Activated T-cell treated with anti-CD3 and anti-CD28 coated beads, Interleukin-2, amount 50 U/mL, for 24 hours (primary cell): ENCODE data around the gene SPACA4.

ENCODE experiments used
- DNase-seq: peaks from one replicate; pipeline ENCODE4 v3.0.0-alpha.2; 2020
- H3K27ac Mint-ChIP-seq: 2 replicates; pipeline ENCODE4 v1.8.0; 2020; ENCODE audit warnings: mild to moderate bottlenecking, mixed read lengths
- H3K27me3 Mint-ChIP-seq: 2 replicates; pipeline ENCODE4 v1.8.0; 2020; ENCODE audit warnings: mixed read lengths
- H3K36me3 Mint-ChIP-seq: 2 replicates; pipeline ENCODE4 v1.8.0; 2020; ENCODE audit warnings: low read depth, mixed read lengths
- H3K4me1 Mint-ChIP-seq: 2 replicates; pipeline ENCODE4 v1.8.0; 2020; ENCODE audit warnings: low read depth, mixed read lengths
- H3K4me3 Mint-ChIP-seq: 2 replicates; pipeline ENCODE4 v1.8.0; 2020; ENCODE audit warnings: mild to moderate bottlenecking, moderate library complexity, mixed read lengths
- H3K9me3 Mint-ChIP-seq: 2 replicates; pipeline ENCODE4 v1.8.0; 2020; ENCODE audit warnings: mixed read lengths

SPACA4 gene

DNA sequence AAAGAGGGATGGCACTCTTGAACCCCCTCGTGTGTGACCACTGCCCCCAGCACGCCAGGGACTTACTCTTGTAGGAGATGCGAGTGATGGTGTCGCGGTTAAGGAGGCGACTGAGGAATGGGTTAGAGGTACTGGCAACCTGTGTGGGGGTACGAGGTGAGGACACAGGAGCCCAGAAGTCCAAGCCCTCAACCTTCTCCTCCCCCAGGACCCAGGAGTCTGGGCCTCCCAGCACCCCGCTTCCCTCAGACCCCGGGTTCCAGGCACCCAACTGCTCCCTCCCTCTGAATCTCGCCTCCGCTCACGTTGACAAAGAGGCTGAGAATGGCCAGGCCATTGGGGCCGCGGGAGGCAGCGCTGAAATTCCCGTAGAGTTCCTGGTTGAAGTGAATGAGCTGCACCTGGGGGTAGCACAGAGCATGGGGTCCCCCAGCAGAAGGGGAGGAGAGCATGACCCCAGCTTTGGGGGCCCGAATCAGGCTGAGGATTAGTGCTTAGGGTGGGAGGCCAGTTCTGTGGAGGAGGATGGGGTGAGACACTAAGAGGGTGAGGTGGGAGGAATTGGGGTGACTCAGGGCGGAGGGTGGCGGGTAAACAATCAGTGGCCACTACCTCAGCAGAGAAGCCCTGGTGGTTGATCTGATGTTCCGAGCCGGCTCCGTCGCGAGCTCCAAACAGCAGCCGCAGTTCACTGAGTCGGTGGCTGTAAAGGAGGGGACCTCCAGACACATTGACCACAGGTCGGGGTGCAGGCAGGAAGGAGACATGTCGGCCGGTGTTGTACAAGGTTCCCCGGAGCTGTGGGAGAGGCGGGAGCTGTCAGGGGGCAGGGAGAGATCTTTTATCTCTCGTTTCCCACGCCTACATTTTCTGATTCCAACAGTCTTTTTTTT is 33.2 kb downstream of the SPACA4 start:
- no peaks in the 10 kb centered on the region for H3K9me3 Mint-ChIP-seq
- H3K4me3 Mint-ChIP-seq: peak overlapping the region; percentile 75
- no peaks in the 10 kb centered on the region for H3K36me3 Mint-ChIP-seq
- peaks cover 47% of the 10 kb centered on the region for H3K4me1 Mint-ChIP-seq
- no peak for DNase-seq
- peak overlapping the region; percentile 57 for H3K27ac Mint-ChIP-seq
- H3K27me3 Mint-ChIP-seq: no peaks in the 10 kb centered on the region

DNA sequence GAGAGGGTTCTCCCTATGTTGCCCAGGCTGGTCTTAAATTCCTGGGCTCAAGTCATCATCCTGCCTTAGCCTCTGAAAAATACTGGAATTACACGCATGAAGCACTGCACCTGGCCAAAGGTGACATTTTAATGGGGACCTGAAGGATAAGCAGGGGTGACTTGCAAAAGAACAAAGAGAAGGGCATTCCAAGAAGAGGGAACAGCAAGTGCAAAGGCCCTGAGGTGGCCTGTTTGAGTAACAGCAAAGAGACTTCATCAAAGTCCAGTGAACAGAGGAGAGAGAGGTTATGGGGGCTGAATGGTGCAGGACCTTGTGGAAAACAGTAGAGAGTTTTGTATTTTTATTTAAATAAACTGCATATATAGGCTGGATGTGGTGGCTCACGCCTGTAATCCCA is 35.3 kb downstream of the SPACA4 start:
- H3K9me3 Mint-ChIP-seq: no peaks in the 10 kb centered on the region
- H3K27me3 Mint-ChIP-seq: no peaks in the 10 kb centered on the region
- no peak for DNase-seq
- no peaks in the 10 kb centered on the region for H3K36me3 Mint-ChIP-seq
- peaks cover 49% of the 10 kb centered on the region for H3K4me1 Mint-ChIP-seq
- H3K4me3 Mint-ChIP-seq: no peak overlapping the region
- H3K27ac Mint-ChIP-seq: no peak overlapping the region

DNA sequence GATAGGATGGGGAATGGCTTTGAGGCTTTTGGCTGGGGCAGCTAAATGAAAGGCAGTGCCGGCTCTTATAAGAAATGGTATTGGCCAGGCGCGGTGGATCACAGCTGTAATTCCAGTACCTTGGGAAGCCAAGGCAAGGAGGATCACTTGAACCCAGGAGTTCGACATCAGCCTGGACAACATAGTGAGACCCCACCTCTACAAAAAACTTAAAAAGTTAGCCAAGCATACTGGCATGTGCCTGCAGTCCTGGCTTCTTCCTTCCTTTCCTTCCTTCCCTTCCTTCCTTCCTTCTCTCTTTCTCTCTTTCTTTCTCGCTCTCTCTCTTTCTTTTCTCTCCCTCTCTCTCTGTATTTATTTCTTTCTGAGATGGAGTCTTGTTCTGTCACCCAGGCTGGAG is 36.3 kb downstream of the SPACA4 start:
- peaks cover 48% of the 10 kb centered on the region for H3K4me1 Mint-ChIP-seq
- no peak for DNase-seq
- no peaks in the 10 kb centered on the region for H3K36me3 Mint-ChIP-seq
- H3K4me3 Mint-ChIP-seq: no peak overlapping the region
- H3K27ac Mint-ChIP-seq: no peak overlapping the region
- no peaks in the 10 kb centered on the region for H3K27me3 Mint-ChIP-seq
- no peaks in the 10 kb centered on the region for H3K9me3 Mint-ChIP-seq

DNA sequence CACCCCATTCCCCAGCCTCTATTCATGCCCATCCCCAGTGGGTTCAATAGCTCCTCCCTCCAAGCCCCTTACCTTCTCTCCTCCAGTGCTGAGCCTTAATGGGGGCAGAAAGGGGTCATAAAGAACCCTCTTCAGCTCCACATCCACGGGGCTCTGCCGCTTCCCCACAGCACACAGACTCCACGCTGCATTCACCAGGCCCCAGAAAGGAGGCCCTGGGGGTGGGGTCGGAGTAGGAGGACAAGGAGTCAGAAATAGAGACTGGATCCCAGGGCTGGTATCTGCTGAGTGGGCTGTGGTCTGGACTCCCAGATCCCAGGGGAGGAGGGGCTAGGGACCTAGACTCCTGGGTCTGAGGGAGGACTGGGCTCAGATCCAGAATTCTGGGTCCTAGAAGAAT is 37.8 kb downstream of the SPACA4 start:
- H3K27me3 Mint-ChIP-seq: no peaks in the 10 kb centered on the region
- peaks cover 43% of the 10 kb centered on the region for H3K4me1 Mint-ChIP-seq
- peak overlapping the region; percentile 79 for H3K4me3 Mint-ChIP-seq
- no peak for DNase-seq
- no peaks in the 10 kb centered on the region for H3K9me3 Mint-ChIP-seq
- H3K27ac Mint-ChIP-seq: no peak overlapping the region
- no peaks in the 10 kb centered on the region for H3K36me3 Mint-ChIP-seq

DNA sequence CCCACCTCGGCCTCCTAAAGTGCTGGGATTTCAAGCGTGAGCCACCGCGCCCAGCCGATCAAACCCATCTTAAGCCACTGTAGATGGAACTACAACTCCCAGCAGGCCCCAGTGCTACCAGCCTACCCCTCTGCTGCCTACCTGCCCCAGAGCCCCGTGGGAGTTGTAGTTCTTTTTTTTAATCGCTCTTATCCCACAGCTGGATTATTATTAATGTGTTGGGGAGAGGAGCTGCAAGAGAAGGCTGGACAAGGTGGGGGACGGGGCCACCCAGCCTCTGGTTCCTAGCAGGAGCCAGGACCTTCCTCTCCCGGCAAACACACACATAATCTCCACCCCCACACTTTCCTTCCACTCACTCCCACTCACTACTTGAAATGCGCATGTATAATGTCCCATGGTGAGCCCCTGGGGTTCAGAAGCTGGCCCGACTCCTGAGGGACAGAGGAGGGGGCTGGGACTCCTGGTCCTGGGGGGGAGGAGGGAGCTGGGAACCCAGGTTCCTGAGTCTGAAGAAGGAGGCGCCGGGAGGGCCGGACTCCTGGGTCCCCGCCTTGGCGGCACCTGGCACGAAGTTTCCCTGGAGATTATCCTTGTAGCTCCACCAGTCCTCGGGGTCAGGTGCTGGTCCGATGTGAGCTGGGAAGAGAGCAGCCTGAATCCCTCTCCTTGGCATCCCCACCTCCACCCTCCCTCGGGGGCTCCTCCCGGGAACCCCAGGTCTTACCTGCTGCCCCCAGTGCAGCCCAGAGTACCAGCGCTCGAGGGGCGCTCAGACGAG is 38.5 kb downstream of the SPACA4 start:
- Mint-ChIP-seq H3K9me3 (no peaks in the 10 kb centered on the region), H3K27me3 (no peaks in the 10 kb centered on the region), H3K4me1 (peaks cover 42% of the 10 kb centered on the region), H3K27ac (peak overlapping the region; percentile 89), H3K36me3 (no peaks in the 10 kb centered on the region), H3K4me3 (peak overlapping the region; percentile 79)
- peak; percentile 81 for DNase-seq

DNA sequence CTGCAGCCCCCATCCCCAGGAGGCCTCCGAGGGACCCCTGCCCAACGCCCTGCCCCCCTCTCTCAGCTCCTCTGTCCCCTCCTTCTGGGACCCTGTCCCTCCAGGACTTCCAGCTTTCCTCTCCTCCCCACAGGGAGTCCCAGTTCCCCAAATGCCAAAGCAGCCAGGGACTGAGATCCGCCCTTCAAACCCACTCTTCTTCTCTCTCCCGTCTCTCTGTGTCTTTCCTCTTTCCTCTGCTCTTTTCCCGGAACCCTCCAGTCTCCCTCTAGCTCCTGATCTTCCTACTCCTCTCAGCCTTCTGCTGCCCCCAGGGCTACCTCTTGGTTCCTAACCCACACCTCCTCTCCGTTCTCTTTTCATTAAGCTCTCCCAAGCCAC is 39.1 kb downstream of the SPACA4 start:
- H3K4me1 Mint-ChIP-seq: peaks cover 41% of the 10 kb centered on the region
- H3K9me3 Mint-ChIP-seq: no peaks in the 10 kb centered on the region
- peak overlapping the region; percentile 79 for H3K4me3 Mint-ChIP-seq
- H3K27ac Mint-ChIP-seq: peak overlapping the region; percentile 89
- no peaks in the 10 kb centered on the region for H3K36me3 Mint-ChIP-seq
- no peak for DNase-seq
- H3K27me3 Mint-ChIP-seq: no peaks in the 10 kb centered on the region

DNA sequence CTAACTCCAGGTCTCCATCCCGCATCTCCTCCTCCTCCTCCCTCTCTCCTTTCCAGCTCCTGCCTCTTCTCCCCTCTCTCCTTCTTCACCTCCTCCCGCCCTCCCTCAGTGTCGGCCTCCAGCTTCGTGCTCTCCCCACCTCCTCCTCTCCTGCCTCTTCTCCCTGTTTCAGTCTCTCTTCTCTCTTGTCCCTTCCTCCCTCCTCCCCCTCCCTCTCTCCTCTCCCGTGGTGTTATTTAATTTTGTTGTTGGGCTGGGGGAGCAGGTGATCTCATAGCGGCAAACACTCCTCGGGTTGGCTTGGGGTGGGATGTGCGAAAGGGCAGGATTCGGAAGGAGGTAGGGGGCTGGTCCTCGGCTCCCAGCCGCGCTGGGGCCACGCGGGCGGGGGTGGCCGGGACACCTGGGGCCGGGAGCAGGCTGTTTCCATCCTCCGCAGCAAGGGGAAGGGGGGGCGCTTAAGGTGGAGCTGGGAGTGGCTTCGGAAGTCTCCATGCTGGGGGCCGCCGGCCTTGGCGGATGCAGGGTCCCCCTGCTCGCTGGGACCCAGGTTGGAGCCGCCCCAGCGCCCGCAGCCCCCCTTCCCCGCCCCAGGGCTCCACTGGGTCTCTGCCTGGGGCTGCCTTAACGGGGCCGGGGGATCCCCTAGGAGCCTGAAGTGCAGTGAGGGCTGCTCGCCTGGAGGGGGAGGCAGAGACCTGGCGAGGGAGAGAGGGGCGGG is 39.6 kb downstream of the SPACA4 start, which contains the start of gene CA11:
CA11 (minus strand) TSS at position 187 of the 721 bp plus-strand sequence. CDS start 555 bp downstream, outside the sequence.
- peaks cover 43% of the 10 kb centered on the region for H3K4me1 Mint-ChIP-seq
- DNase-seq: peak; percentile 97
- H3K36me3 Mint-ChIP-seq: no peaks in the 10 kb centered on the region
- H3K27me3 Mint-ChIP-seq: no peaks in the 10 kb centered on the region
- peak within 1 kb of the TSS; percentile 89 for H3K27ac Mint-ChIP-seq
- H3K4me3 Mint-ChIP-seq: peak within 1 kb of the TSS; percentile 79
- no peaks in the 10 kb centered on the region for H3K9me3 Mint-ChIP-seq

DNA sequence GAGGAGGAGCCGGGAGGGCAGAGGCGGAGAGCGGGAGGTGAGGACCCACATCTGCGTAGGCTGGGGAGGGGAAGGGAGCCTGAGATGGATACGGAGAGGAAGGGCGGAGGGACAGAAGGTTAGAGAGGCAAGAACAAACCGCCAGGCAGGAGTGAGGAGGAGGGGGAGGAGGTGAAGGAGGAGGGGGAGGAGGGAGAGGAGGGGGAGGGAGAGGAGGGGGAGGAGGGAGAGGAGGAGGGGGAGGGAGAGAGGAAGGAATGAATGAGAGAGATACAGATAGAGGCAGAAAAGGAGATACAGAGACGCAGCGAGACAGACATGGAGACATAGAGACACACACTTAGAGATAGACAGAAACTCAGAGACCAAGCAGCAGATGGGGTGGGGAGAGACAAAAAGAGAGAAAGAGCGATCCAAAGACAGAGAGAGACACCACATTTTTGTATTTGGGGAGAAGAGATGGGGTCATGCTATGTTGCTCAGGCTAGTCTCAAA is 40.2 kb downstream of the SPACA4 start:
- no peaks in the 10 kb centered on the region for H3K36me3 Mint-ChIP-seq
- H3K27me3 Mint-ChIP-seq: no peaks in the 10 kb centered on the region
- no peaks in the 10 kb centered on the region for H3K9me3 Mint-ChIP-seq
- H3K4me3 Mint-ChIP-seq: peak overlapping the region; percentile 49
- peaks cover 44% of the 10 kb centered on the region for H3K4me1 Mint-ChIP-seq
- no peak for DNase-seq
- H3K27ac Mint-ChIP-seq: peak overlapping the region; percentile 37

DNA sequence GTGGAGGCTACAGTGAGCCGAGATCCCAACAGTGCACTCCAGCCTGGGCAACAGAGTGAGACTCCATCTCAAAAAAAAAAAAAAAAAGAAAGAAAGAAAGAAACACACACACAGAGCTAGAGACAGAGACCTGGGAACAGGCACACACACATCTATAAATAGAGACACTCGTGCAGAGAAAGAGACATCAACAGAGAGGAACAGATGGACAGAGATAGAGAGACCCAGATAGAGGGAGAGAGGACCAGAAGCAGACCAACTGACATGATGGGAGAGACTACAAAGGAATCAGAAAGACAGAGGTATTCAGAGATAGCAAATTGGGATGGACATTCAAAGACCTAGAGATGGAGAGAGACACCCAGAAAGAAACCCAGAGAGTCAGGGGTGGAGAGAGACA is 41.6 kb downstream of the SPACA4 start:
- H3K9me3 Mint-ChIP-seq: no peaks in the 10 kb centered on the region
- no peak overlapping the region for H3K4me3 Mint-ChIP-seq
- no peaks in the 10 kb centered on the region for H3K36me3 Mint-ChIP-seq
- no peak for DNase-seq
- H3K27ac Mint-ChIP-seq: peak overlapping the region; percentile 11
- no peaks in the 10 kb centered on the region for H3K27me3 Mint-ChIP-seq
- H3K4me1 Mint-ChIP-seq: peaks cover 49% of the 10 kb centered on the region

DNA sequence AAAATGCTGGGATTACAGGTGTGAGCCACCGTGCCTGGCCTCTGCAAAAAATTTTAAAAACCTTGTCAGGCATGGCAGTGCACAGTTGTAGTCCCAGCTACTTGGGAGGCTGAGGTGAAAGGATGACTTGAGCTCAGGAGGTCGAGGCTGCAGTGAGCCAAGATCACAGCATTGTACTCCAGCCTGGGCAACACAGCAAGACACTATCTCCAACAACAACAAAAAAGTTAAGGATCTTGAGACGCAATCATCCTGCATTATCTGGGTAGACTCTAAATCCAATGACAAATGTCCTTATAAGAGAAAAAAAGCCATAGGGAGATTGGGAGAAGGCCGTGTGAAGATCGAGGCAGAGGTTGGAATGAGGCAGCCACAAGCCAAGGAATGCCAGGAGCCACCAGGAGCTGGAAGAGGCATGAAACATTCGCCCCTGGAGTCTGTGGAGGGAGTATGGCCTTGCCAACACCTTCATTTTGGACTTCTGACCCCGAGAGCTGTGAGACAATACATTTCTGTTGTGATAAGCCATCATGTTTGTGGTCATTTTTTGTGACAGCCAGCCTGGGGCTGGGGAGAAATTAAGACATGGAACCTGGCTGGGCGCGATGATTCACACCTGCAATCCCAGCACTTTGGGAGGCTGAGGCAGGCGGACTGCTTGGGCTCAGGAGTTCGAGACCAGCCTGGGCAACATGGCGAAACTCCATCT is 44.6 kb downstream of the SPACA4 start:
- Mint-ChIP-seq H3K9me3 (no peaks in the 10 kb centered on the region), H3K4me1 (peaks cover 32% of the 10 kb centered on the region), H3K36me3 (no peaks in the 10 kb centered on the region), H3K27ac (no peak overlapping the region), H3K4me3 (no peak overlapping the region), H3K27me3 (no peaks in the 10 kb centered on the region)
- no peak for DNase-seq

DNA sequence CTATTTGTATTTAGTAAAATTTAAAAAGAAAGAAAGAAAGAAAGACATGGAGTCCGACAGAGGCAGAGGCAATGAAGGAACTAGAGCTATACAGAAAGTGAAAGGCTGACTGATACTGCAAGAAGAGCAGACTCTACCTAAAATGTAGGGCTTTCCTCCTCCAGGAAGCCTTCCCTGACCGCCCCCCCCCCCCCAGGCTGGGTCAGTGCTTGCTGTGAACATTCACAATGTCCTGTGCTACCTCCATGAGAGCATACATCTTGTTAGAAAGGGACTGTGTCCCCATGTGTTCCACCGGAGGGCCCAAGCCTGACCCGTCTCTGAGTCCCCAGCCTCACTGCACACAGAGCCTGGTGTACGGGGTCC is 45.1 kb downstream of the SPACA4 start:
- Mint-ChIP-seq H3K36me3 (no peaks in the 10 kb centered on the region), H3K9me3 (no peaks in the 10 kb centered on the region), H3K27ac (no peak overlapping the region), H3K4me3 (no peak overlapping the region), H3K4me1 (peaks cover 29% of the 10 kb centered on the region), H3K27me3 (no peaks in the 10 kb centered on the region)
- DNase-seq: no peak

DNA sequence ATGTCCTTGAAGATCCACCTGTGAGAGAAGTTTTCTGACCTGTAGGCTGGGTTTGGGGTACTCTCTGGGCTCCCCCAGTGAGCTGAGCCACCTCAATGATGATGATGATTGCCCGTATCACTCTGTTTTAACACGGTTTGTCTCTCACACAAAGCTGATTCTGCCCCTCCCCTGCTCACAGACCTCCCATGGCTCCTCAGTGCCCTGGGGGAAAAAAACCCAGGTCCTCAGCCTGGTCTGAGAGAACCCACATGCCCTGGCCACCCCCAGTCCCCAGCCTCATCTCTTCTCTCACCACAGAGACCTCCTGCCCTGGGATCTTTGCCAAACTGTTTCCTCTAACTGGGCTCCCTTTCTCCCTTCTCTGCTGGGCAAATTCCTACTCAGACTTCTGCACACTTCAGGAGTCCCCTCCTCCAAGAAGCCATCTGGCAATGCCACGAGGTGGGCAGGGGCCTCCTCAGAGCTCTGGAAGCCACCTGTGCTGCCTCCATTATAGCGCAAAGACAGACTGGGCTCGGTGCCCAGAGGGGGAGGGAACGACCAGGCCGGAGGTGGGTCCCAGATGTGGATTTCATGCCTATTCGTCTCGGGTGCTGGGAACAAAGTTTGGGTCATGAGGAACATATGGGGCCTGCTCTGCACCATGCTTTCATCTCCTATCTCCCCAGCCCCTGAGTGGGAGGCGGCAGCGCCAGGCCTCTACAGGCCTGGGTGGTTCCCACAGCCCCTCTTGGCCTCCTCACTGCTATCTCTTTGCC is 47.9 kb downstream of the SPACA4 start:
- no peaks in the 10 kb centered on the region for H3K36me3 Mint-ChIP-seq
- no peaks in the 10 kb centered on the region for H3K9me3 Mint-ChIP-seq
- no peak overlapping the region for H3K27ac Mint-ChIP-seq
- H3K4me1 Mint-ChIP-seq: peaks cover 11% of the 10 kb centered on the region
- no peak for DNase-seq
- no peak overlapping the region for H3K4me3 Mint-ChIP-seq
- no peaks in the 10 kb centered on the region for H3K27me3 Mint-ChIP-seq

DNA sequence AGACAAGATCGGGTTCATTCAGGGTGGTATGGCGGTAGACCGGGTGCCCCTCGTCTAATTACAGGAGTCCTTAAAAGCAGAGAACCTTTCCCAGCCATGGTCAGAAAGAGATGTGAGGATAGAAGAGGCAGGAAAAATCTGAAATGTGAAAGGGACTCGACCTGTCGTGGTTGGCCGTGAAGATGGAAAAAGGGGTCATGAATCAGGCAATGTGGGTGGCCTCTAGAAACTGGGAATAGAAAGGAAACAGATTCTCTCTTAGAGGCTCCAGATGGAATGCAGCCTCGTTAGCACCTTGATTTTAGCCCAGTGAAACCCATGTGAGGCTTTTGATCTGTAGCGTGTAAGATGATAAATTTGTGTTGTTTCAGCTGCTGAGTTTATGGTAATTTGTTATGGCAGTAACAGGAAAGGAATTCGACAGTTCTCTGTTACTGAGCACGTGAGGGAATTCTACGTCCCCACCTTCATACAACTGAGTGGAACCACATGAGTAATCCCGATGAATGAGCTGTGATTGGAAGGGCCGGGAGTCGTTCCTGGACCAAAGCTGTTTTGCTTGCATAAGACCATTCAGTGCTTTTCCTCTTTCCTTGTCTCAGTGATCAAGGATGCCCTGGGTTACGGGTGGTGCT is 50.4 kb downstream of the SPACA4 start:
- no peaks in the 10 kb centered on the region for H3K36me3 Mint-ChIP-seq
- no peaks in the 10 kb centered on the region for H3K9me3 Mint-ChIP-seq
- no peak overlapping the region for H3K27ac Mint-ChIP-seq
- H3K4me3 Mint-ChIP-seq: no peak overlapping the region
- H3K4me1 Mint-ChIP-seq: peaks cover 13% of the 10 kb centered on the region
- DNase-seq: no peak
- H3K27me3 Mint-ChIP-seq: no peaks in the 10 kb centered on the region
